K562 (cell line): Measurements from ENCODE around the gene TNFRSF18. TPM values are rescaled to one million over a fixed set of nuclear protein-coding genes. Genes with fewer than 3 reads are reported as not detected.

Source experiments
- ATAC-seq: fragments of 200-7000 bp; cut with Tn5 transposase; 3 replicates; pipeline ENCODE4 v1.9.1; 2020; ENCODE audit warnings: moderate library complexity
- BruUV-seq: library from RNA; stranded (reverse); fragments of 400-500 nt; replicated peaks from 2 replicates; lab custom pipeline; 2021; lab: Mats Ljungman, UMichigan
- CTCF ChIA-PET: fragments of 300-600 bp; formaldehyde crosslinking; extraction: SDS; loops from one replicate; lab custom pipeline; 2021; ENCODE audit warnings: low intra/inter-chr PET ratio; lab: Yijun Ruan, JAX
- POLR2A ChIA-PET: fragments of 300-600, 350-650 bp; sonication (Branson Sonifier 250); formaldehyde crosslinking; extraction: SDS; loops from one replicate; lab custom pipeline; 2021; ENCODE audit warnings: antibody characterized with exemption, inconsistent platforms; lab: Yijun Ruan, JAX
- DNase-seq, 4 experiments: peaks; one replicate each; pipeline versions ENCODE4 v3.0.0 to v3.0.0-alpha.2; 2011 to 2018; ENCODE audit warnings: low spot score in 3 of 4, mixed read lengths in 3 of 4; ENCODE audit errors: extremely low read depth in 1 of 4
- FAIRE-seq: peaks from 2 replicates; lab custom pipeline; 2011; peaks lifted over from hg19 to GRCh38; lab: Jason Lieb, UNC
- H2AFZ ChIP-seq: 2 replicates; pipeline ENCODE4 v1.6.0; 2011; ENCODE audit warnings: low read depth, low read length, control low read depth, inconsistent platforms
- H3K27ac ChIP-seq: fragments of 200-600 bp; 3 replicates; pipeline ENCODE4 v1.8.0; 2011; ENCODE audit warnings: low read depth, mild to moderate bottlenecking, control low read depth, inconsistent platforms, low read length, moderate library complexity, mixed read lengths; ENCODE audit errors: extremely low read depth
- H3K27me3 ChIP-seq, 2 experiments: fragments of 300-600 bp in 1 of 2; 2 replicates in 1 of 2; 3 replicates in 1 of 2; pipeline versions ENCODE4 v1.6.0 to v1.8.0; 2011; ENCODE audit warnings: inconsistent platforms in 2 of 2, low read length in 2 of 2, mild to moderate bottlenecking in 1 of 2, mixed read lengths in 1 of 2, moderate library complexity in 1 of 2; ENCODE audit not compliant: control insufficient read depth in 2 of 2, insufficient read depth in 2 of 2
- H3K36me3 ChIP-seq: fragments of 300-600 bp; 3 replicates; pipeline ENCODE4 v1.8.0; 2011; ENCODE audit warnings: mild to moderate bottlenecking, low read length, inconsistent platforms; ENCODE audit not compliant: control insufficient read depth, insufficient read depth
- H3K4me1 ChIP-seq, 2 experiments: fragments of 200-600 bp in 1 of 2; replicated peaks in 1 of 2; 2 replicates in 1 of 2; 3 replicates in 1 of 2; pipeline versions ENCODE4 v1.5.1 to v1.8.0; 2011; ENCODE audit warnings: inconsistent platforms in 2 of 2, low read length in 2 of 2, mild to moderate bottlenecking in 1 of 2, mixed read lengths in 1 of 2, moderate library complexity in 1 of 2; ENCODE audit not compliant: control insufficient read depth in 2 of 2, insufficient read depth in 2 of 2
- H3K4me2 ChIP-seq: 2 replicates; pipeline ENCODE4 v1.6.1; 2011; ENCODE audit warnings: low read length, control low read depth, inconsistent platforms, mixed read lengths; ENCODE audit not compliant: insufficient read depth
- H3K4me3 ChIP-seq: fragments of 200-600 bp; sonication (generic), shearing (Covaris generic); 2 replicates; pipeline ENCODE4 v1.5.1; 2016; ENCODE audit warnings: control low read depth, inconsistent platforms
- H3K79me2 ChIP-seq: fragments of 200-600 bp; 3 replicates; pipeline ENCODE4 v1.8.0; 2011; ENCODE audit warnings: low read length, inconsistent platforms; ENCODE audit not compliant: control insufficient read depth, insufficient read depth
- H3K9ac ChIP-seq, 2 experiments: 2 replicates each; pipeline versions ENCODE4 v1.6.0 to v1.6.1; 2011; ENCODE audit warnings: low read depth in 2 of 2, low read length in 2 of 2, control low read depth in 1 of 2, inconsistent platforms in 1 of 2, mild to moderate bottlenecking in 1 of 2, mixed read lengths in 1 of 2; ENCODE audit not compliant: insufficient read depth in 1 of 2
- H3K9me1 ChIP-seq: one replicate; pipeline ENCODE4 v1.6.0; 2011; ENCODE audit warnings: inconsistent platforms, mild to moderate bottlenecking, low read length, moderate library complexity; ENCODE audit not compliant: control insufficient read depth, insufficient read depth
- H3K9me3 ChIP-seq: replicated peaks from 2 replicates; pipeline ENCODE4 v1.5.1; 2011; ENCODE audit warnings: low read depth, low read length, inconsistent platforms; ENCODE audit not compliant: control insufficient read depth, insufficient read depth
- H4K20me1 ChIP-seq: replicated peaks from 2 replicates; pipeline ENCODE4 v1.6.1; 2011; ENCODE audit warnings: low read length, inconsistent platforms, mixed read lengths; ENCODE audit not compliant: control insufficient read depth, insufficient read depth
- CBFB ChIP-seq: sonication (generic); formaldehyde crosslinking; IDR thresholded peaks from 2 replicates; pipeline ENCODE4 v1.4.0; 2020; ENCODE audit warnings: mild to moderate bottlenecking, missing genetic modification reagents
- FOXP4 ChIP-seq: sonication (generic); formaldehyde crosslinking; IDR thresholded peaks from 2 replicates; pipeline ENCODE4 v1.8.0; 2022; ENCODE audit warnings: mild to moderate bottlenecking, missing genetic modification reagents, borderline replicate concordance
- HMGN3 ChIP-seq: IDR thresholded peaks from 2 replicates; pipeline ENCODE4 v1.6.1; 2011; ENCODE audit warnings: borderline replicate concordance, low read depth, mild to moderate bottlenecking, mixed read lengths, low read length; ENCODE audit not compliant: insufficient read length; ENCODE audit errors: extremely low read depth
- NCOA1 ChIP-seq: fragments of 450-650 bp; IDR thresholded peaks from 2 replicates; pipeline ENCODE4 v1.6.1; 2016; ENCODE audit warnings: low read depth
- POLR2AphosphoS5 ChIP-seq: IDR thresholded peaks from 2 replicates; pipeline ENCODE4 v1.6.1; 2011; ENCODE audit warnings: mild to moderate bottlenecking, low read depth, low read length, moderate library complexity; ENCODE audit not compliant: control insufficient read depth, insufficient read depth
- SETDB1 ChIP-seq: IDR thresholded peaks from one replicate; pipeline ENCODE4 v1.6.1; 2012; ENCODE audit warnings: low read length, control low read depth, inconsistent platforms
- ZNF121 ChIP-seq: sonication (generic); formaldehyde crosslinking; conservative IDR thresholded peaks from 2 replicates; pipeline ENCODE4 v1.8.0; 2022; ENCODE audit warnings: missing genetic modification reagents
- WGBS: fragments of 100-300 bp; shearing (Covaris generic); methylation state at CpG from one replicate; pipeline ENCODE4 v1.1.6; 2016; ENCODE audit warnings: low coverage, mixed read lengths; ENCODE audit not compliant: insufficient coverage; ENCODE audit errors: missing lambda C conversion rate; 5-methylcytosine and 5-hydroxymethylcytosine counted together
- in situ Hi-C: fragments of 300-500 bp; cut with MboI; formaldehyde crosslinking; loops from 4 replicates; pipeline ENCODE4 v1.15.0; 2018; ENCODE audit warnings: inconsistent platforms, mixed read lengths
- intact Hi-C: fragments of 100-400 bp; cut with micrococcal nuclease; formaldehyde crosslinking; loops from 2 replicates; pipeline ENCODE4 v1.14.2; 2022
- polyA plus RNA-seq, 8 experiments: library from polyadenylated mRNA; depleted of rRNA in 4 of 8; stranded (reverse) in 5 of 8; unstranded in 3 of 8; fragments of >200 nt; fragmentation: Nextera tagmentation in 2 of 8; fragmentation: Illumina TruSeq in 1 of 8; extraction: Ambion mirVana in 2 of 8; extraction: Trizol in 1 of 8; gene quantifications; 2 replicates each; pipeline versions ENCODE4 v1.2.1 to v1.2.3, GENCODE V29; 2011 to 2014; ENCODE audit warnings: inconsistent platforms in 1 of 8, missing spikeins in 1 of 8
- total RNA-seq, 7 experiments: library from RNA; depleted of rRNA in 6 of 7; stranded (reverse); fragments of >200 nt in 6 of 7; fragmentation: Illumina TruSeq in 2 of 7; extraction: Trizol in 2 of 7; gene quantifications; 2 replicates each; pipeline versions ENCODE4 v1.2.1 to v1.2.3, GENCODE V29; 2011 to 2021; ENCODE audit warnings: low replicate concordance in 1 of 7

Gene TNFRSF18
- total and polyA plus RNA-seq, 9 of the 15 experiments (the other 6 are each of a cell fraction or from before 2014, with no cell fraction given): 0.24 to 0.27 TPM; not detected in 7

- TF ChIP-seq FOXP4 (no peak), HMGN3 (peak; percentile 26)
- TF ChIP-seq, all 486 proteins: peak for 4
Measured at GRCh38 chr1:1253972-1254666, 47.7 kb upstream of the TNFRSF18 start (continued).

GRCh38 chr1:1253314-1253713 lies 46.9 kb upstream of the TNFRSF18 start:
- H3K9me1 ChIP-seq: no peaks in the 10 kb centered on the region
- DNase-seq: no peak
- FAIRE-seq: no peak
- no peak overlapping the region for H3K4me2 ChIP-seq
- no peaks in the 10 kb centered on the region for H4K20me1 ChIP-seq
- 94% methylated on average over 12 of the region's 12 CpGs for WGBS
- no TSS peak for BruUV-seq
- H3K27me3 ChIP-seq: no peaks in the 10 kb centered on the region
- 0 out of 2 replicates have a peak, but pooled peaks have one; percentile 4 for TF ChIP-seq POLR2AphosphoS5
- no peak for TF ChIP-seq CBFB (CRISPR knock-in tag)
- no peak for TF ChIP-seq SETDB1
- TF ChIP-seq NCOA1: no peak
- peak; percentile 99 for TF ChIP-seq ZNF121 (CRISPR knock-in tag)
- CTCF ChIA-PET: no interaction called here
- no peaks in the 10 kb centered on the region for H3K79me2 ChIP-seq
- H3K9ac ChIP-seq: no peak overlapping the region
- intact Hi-C loops: loop anchor here (5.0 kb wide), 1 partner anchor 131 kb away; no protein-coding TSS in a partner anchor
- H3K9me3 ChIP-seq: no peaks in the 10 kb centered on the region
- peaks cover 0 to 41% of the 10 kb centered on the region in 2 experiments; a peak in 3 of 5 replicates for H3K4me1 ChIP-seq
- no peak overlapping the region for H3K27ac ChIP-seq
- no peak overlapping the region for H2AFZ ChIP-seq
- peaks cover 60% of the 10 kb centered on the region; the same call in 2 of the 3 replicates for H3K36me3 ChIP-seq
- no peak for ATAC-seq
- POLR2A ChIA-PET: no interaction called here
- no peak overlapping the region for H3K4me3 ChIP-seq
- in situ Hi-C loops: no loop called here
